NCI-H1694 (cell line): ENCODE measurements around the gene GPR34.
"Not testable (repeated sequence)": the region's sequence is repeated elsewhere in the genome, so short reads cannot be mapped to it uniquely, and the experiment has no call there.

Experiments
- DNase-seq: peaks from one replicate; lab custom pipeline; 2025; lab: John Stamatoyannopoulos, UW

The GPR34 gene, protein sequence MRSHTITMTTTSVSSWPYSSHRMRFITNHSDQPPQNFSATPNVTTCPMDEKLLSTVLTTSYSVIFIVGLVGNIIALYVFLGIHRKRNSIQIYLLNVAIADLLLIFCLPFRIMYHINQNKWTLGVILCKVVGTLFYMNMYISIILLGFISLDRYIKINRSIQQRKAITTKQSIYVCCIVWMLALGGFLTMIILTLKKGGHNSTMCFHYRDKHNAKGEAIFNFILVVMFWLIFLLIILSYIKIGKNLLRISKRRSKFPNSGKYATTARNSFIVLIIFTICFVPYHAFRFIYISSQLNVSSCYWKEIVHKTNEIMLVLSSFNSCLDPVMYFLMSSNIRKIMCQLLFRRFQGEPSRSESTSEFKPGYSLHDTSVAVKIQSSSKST

DNA sequence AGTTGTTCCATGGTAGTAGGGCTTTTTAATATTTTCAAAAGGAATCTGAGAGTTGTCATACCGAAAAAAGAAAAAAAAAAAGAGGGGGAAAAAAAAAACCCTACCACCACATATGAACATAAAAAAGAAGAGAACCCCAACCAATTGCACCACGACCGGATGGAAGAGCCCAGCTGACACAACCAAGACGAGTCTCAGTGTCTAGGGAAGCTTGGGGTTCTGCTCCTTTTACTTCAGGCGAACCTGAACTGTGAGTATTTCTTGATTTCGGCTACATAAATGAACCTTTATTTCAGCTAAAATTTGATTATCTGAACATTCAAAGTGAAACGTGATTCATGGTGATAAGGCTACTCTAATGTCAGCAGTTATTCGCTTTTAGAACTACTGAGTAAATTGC, at the start of gene GPR34:
Gene GPR34 (plus strand): TSS at position 139 of the 400 bp plus-strand sequence. CDS start 6,661 bp downstream, outside the sequence.
- no peak for DNase-seq

DNA sequence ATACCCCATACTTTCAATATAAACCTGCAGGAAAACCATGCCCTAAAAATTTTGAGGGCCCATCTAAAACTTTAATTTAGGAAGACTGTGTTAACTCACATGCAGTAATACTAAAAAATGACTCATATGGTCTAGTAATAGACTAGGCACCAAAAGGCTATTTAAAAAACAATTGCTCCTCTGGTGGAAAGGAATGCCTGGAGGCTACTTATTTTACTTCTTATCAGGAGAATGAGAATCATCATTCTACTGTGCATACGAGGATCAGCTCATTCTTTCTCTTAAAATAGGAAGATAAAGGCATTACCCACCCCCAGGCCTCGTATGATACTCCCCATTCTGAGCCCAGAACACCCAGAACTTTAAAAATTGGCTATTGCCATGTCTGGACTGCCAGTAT, 42.6 kb upstream of the GPR34 start:
- not testable (repeated sequence) for DNase-seq

DNA sequence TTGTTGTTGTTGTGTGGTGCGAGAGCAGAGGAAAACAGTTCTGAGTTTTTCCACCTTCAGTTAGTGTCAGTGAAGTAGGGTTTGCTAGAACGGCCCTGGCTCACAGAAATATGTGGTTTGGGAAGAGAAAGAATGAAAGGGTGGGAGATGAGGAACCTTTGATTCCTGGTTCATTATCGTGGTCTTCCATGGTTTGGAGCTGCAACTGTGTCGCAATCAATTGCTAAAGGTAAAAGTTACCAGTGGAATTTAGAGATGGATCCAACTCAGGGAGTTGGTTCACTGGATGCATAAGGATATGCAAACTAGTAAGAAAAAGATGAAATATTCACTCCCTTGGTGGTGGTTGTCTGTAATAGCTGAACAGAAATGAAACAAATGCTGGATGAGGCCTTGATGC, 35.6 kb upstream of the GPR34 start:
- DNase-seq: no peak

DNA sequence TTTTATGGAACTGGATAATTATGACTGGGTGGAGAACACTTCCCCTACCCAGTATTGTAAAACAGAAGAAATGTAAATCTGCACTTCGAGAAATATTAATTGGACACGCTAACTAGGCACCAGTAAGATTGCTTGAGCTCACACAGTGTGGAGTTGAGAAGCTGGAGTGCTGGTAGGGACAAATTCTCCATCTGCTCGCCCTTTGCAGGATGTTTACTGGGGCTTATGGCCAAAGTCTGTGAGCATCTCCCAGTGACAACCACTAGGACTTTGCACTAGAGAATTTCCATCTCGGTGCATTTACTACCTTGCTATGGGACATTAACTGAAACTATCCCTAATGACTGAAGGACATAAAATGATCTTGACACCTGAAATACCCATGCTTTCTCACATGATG, 33.7 kb upstream of the GPR34 start:
- DNase-seq: no peak

DNA sequence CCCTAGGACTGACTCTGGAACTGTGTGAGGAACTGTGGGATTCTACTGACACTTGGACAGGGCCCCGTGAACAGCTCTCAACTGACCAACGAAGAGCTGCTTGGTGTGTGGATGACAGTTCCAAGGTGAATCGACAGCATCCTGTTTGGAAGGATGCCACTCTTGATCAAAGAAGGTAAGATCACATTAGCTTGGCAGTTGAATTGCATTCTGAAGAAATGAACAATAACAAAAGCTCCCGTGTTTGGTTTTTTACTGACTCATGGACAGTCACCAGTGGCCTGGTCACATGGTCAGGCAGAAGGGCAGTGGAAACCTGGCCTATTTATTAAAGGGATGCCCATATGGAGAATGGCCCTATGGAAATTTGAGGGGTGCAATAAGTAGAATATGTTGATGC, 33.1 kb upstream of the GPR34 start:
- DNase-seq: no peak

DNA sequence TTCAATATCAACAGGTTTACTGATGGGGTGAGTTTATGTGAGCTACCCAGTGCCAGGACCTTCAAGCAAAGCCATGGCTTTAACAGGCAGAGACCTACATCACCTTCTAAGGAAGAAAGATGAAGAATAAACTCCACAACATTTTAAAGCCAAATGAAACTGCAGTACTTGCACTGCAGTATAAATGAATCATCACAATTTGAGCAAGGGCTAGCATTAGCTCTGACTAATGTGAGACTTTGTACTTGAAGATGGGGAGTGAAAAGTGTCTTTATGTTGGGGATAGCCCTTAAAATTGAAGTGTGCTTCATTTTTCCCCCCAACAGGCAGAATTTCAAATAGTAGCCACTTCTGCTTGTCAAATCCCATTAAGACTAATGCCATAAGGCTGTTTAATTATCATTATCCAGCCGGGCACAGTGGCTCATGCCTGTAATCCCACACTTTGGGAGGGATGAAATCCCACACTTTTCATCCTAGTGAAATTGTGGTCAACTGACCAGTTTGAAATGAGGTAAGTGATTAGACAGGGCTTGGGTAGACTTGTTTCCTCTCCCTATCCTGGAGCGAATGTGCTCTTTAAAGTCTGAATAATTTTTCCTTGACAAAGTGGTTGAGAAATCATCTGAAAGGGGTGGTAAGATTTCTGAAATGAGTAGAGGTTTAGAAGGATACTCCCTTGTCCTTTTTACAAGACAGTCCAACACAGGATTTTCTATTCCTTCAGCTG, 27.2 kb upstream of the GPR34 start:
- DNase-seq: no peak

DNA sequence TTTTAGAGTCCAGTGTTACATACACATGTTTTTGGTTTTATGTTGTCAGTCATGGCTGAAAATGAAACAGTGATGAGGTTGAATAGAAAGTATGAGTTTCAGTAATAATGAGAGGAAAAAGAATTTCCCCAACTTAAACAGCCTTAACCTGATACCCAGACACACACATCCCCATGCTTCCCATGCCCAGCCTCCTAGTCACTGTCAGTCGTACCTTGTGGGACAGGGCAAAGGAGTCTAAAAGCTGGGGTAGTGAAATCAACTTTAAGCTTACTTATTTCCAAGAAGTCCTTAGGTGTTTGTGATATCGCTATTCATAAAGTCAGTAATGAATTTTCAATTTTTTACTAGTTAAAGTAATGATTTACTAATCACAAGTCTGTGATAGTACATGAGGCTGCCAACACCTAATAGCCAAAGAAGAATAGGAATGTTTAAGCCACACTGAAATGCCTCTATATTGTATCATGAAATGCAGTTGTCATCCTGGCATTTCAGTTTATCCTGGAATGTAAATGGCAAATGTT, 24.3 kb upstream of the GPR34 start:
- no peak for DNase-seq

DNA sequence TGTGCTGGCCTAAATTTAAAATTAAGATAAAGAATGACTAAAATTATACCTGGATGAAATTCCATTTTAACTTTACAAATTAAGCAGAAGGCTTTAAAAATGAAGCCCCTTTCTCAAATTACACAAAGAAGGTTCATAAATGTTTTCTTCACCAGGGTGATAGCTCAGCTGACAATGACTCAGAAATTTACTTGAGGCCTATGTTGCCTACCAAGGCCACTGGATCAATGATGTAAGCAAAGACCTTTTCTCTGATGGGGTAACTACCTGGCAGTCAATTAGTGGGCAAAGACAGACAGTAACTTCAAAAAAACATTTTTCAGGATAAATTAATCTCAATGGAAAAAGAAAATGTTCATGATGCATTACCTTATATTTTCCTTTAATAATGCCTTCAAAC, 23.9 kb upstream of the GPR34 start:
- DNase-seq: no peak

DNA sequence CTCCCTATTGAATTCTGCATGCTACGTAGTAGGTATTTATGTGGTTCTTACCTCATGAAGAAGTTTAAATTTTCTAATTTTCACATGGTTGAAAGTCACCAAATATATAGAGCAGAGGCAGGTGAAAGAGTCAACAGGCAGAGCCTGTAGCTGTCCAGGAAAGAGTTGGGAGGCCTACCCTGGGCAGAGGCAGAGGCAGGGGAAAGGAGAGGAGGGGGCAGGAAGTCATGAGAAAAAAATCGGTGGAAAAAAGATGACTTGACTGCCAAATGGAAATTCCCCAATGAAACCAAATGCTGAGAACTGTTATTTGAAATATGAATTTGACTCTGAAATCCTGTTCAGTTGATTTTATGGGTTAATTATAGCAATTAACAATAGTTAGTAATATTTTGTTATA, 23.1 kb upstream of the GPR34 start:
- no peak for DNase-seq

DNA sequence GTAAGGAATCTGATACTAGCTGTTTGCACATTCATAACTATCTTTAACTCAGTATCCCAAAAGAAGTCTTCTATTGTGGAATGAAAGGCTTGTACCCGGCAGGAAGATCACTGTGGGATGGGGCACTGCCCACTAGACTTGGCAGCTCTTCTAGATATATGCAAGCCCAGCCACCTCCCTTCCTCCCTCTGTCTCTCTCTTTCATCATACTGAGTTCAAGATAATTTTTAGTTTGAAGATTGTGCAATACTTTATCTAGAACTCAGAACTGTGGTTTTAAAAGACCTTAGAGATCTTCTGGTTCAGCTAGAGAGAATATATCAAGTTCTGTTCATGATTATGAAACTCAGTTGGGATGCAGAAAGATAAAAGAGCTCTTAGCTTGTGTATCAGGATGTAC, 22.5 kb upstream of the GPR34 start:
- no peak for DNase-seq

DNA sequence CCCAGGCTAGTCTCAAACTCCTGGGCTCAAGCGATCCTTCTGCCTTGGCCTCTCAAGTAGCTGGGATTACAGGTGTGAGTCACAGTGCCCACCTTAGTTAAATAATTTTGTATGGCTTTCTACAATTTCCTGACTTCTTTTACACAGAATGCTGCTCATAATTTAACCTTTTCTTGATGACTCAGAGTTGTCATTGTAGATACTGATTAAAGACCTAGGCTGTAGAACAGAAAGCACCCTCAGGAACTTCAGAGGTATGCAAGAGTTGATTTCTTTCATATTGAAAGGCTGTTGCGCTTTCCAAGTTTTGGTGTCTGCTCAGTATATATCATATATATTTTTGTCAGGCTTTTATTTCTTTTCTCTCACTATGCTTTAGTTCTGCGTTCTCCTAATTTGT, 21.1 kb upstream of the GPR34 start:
- no peak for DNase-seq

DNA sequence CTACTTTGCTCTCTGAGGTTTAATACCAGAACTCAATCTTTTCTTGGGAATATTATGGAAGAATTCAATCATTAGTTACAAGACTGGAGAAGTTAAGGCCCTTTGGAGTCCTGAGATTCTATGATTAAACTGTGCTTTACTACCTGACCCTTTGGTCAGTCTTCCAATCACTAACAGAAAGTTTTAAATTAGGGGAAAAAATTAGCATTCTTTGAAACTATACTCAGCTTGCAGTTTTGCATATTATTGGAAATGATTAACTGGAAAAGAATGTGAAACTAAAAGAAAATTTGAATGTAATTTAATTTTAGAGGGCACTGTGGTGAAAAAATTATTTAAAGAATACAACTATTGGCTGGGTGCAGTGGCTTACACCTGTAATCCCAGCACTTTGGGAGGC, 18.7 kb upstream of the GPR34 start:
- DNase-seq: no peak

DNA sequence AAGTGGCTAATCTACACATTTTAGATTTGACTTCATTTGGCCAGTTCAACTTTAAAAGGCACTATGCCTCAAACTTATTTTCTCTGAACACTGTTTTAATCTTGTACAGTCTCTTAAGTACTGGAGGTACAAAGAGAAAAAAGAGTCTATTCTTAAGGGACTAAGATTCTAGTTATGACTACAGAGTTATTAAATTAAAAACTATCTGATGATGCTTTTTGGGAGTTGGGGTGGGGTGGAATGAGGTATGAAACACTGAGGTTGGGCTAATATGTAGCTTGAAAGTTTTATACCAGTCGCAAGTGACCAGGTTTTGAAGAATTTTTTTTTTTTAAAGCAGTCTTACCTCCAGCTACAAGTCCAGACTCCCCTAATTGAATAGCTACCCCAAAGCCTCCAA, 17.7 kb upstream of the GPR34 start:
- DNase-seq: no peak

DNA sequence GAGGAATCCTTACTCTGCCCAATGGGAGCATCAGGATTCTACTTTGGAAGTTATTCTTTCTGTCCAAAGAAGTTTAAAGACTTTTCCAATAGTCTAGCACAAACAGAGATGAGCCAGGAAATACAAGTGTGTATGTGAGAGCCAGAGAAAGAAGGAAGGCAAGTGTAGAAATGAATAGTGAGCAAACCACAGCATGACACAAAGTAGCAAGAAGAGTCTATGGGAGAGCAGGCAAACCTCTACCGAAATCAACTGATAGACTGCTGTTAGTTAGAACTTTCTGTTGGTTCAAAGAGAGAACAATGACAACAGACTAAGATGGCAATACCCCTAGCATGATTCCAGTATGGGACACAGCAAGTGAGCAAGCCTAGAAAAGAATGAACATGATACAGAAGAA, 16.1 kb upstream of the GPR34 start:
- DNase-seq: no peak

DNA sequence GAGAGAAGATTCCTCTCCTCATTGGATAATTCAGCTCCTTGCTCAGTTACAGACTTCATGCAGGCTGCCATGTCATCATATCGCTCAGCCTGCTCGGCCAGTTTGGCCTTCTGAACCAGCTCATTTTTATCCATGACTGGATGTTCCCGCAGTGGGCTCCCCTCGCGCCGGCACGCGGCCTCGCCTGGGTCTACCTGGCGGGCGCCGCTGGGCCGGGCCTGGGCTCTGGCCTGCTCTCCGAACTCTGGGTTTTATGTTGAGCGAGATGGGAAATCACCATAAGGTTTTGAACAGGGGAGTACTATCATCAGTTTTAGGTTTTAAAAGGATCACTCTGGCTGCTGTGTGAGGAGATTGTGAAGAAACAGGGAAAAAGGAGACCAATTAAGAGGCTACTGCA, 12.4 kb upstream of the GPR34 start:
- not testable (repeated sequence) for DNase-seq

DNA sequence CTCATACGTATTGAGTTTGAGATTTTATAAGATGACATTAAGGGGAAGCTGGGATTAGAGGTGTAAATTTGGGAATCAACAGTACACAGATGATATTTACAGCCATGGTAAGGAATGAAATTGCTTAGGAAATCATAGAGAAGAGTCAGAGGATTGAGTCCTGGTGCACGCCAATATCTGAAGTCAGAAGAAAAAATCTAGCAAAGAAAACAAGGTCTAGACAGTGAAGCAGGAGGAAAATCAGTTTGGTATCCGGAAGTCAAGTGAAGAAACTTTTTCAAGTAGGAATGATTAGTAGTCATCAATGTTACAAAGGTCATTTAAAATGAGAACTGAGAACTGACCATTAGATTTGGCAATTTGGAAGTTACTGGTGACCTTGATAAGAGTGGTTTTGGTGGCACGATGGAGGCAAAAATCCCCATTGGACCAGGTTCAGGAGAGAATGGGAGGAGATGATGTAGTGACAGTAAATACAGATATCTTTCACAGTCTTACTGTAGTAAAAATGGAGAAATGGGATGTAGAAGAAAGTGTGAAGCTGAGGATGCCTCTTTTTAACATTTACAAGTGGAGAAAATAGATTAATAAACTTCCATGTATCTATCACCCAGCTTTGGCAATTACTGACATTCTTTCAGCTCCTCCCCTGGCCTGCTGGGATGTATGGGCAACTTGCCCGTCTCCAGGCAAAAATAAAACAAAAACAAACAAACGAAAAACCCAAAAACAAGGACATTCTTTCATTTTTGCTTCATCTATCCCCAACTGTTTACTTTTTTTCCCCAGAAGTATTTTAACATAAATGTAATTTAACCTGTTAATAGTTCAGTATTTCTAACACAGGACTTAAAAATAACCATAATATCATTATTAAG, 11.4 kb upstream of the GPR34 start:
- no peak for DNase-seq

DNA sequence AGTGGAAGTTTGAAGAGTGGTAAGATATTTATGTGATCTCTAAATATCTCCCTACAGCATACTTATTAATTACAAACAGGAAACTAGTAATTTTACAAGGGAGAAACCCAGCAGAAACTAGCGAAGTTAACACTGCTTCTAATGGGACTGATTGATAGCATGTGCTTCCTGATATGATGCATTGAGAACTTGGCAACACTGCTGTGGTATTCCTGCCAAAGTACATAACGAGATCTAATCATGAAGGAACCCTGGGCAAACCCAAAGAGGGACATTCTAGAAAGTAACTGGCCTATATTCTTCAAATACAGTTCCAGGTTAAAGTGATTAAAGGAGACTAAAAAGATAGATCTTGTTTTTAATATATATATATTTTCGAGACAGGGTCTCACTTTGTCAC, 4.6 kb upstream of the GPR34 start:
- DNase-seq: no peak

DNA sequence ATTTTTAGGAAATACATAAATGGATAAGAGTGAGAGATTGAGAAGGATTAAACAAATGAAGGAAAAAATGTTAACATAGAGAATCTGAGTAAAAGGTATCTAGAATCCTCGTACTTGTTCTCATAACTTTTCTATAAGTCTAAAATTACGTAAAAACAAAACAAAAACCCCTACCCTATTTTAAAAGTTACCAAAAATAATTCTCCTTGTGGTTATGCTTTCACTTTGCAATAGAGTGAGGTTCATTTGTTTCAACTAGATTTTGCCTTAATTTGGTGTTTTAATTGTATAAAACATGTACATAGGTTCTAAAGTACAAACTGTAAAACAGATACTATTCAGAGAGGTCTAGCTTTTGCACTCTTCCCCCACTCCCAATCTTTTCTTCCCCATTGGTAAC, 3.8 kb upstream of the GPR34 start:
- no peak for DNase-seq

DNA sequence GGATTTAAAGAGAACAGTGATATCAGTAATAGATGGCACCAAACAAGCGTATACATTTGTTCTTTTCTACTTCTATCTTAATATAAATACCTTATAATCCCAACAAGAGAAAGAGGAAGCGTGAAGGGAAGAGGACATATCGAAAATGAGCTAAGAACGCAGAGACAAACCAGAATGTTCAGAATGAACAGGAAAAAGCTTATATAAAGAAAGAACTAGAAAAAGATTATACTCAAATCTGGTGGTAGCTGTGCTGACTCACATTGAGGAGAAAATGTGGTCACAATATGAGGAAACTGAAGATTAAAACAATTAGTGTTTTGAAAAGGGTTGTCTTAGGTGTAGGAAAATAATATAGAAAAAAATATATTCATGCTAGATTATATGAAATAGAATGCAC, 2.0 kb upstream of the GPR34 start:
- DNase-seq: no peak

DNA sequence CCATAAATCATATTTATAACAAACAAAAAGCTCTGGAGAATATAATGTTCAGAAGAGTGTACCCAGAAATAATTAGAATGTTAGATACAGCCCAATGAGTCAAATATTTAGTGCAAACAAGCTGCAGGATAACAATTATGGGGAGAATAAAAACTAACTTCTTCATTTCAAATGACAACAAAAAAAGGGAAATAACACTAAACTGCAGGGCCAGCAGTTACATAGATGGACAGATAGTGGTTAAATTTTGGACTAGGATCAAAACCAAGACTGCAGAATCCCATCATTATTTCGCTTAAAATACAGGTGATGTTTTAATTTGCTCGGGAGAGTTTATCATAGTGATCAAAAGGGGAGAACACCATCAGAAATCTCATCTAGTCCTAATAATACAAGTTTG, 617 bp upstream of the GPR34 start:
- DNase-seq: no peak

DNA sequence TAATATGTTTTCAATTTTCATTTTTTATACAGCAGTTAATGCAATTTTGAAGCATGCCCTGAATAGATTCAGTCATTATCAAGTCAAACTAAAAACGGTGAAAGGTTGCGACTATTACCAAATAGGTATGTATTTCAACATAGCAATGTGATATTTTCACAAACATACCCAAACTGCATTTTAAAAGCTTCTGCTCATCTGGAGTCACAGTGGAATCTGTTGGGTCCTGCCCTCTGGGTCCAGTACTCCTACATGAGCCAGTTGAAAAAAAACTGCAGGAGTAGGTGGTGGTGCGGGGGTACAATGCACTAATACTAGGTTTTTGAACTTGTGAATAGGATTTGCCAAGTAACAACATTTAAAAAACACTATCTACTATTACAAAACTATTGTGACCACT, 938 bp downstream of the GPR34 start:
- no peak for DNase-seq

DNA sequence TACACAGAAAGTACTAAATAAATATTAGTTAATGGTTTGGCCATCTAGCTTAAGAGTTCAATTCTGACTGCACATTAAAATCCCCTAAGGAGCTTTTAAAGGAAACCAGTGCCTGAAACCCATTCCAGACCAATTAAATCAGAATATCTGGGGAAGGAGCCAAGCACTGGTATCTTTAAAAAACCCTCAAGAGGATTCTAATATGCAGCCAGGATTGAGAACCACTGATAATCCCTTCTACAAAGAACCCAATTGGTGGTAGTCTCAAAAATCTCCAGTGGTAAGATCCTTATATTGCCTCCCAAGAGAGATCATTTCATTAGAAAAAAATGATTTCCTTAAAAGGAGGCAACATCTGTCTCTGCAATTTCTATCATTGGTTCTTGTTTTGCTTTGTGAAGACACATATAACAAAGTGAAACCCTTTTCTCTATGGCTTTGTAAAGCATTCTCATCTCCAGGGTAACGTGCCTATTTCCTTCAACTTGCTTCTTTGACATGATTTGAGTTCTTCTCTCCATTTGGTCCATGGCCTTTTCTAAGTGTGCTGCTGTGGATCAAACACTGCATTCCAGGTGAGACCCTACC, 3.5 kb downstream of the GPR34 start:
- DNase-seq: no peak
